NCI-H187 (cell line): ENCODE measurements around the gene RALGPS2.
"Not testable (repeated sequence)": the region's sequence is repeated elsewhere in the genome, so short reads cannot be mapped to it uniquely, and the experiment has no call there.

Experiments used
- DNase-seq, 2 experiments: peaks; one replicate each; lab custom pipeline; 2025; lab: John Stamatoyannopoulos, UW

RALGPS2 gene

GRCh38 chr1:178781533-178782330 lies 56.7 kb downstream of the RALGPS2 start:
- DNase-seq = no peak

- DNase-seq = no peak
Observed at GRCh38 chr1:178784131-178784536, 59.1 kb downstream of the RALGPS2 start.

DNA sequence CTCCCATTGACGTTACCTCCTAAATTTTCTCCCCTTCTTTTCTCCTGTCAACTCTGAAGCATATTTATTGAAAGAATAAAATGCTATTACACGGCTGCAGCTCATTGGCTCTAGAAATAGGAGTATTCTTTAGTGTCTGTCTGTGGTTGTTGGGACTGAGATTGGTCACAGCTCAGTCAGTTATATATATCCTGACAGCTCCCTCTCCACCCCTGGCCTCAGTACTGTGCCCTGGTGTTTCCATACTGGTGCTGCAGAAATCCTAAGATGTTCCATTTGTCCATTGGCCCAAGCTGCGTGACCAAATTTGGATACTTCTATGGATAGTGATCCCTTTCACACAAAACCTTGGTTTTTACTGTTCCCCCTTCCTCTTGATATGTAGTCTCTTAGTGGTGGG lies 67.3 kb downstream of the RALGPS2 start:
- no peak for DNase-seq

GRCh38 chr1:178796013-178796412 lies 71.0 kb downstream of the RALGPS2 start:
- DNase-seq = no peak

- no peak for DNase-seq
Observed at GRCh38 chr1:178797590-178797989, 72.5 kb downstream of the RALGPS2 start.

GRCh38 chr1:178798232-178798861 lies 73.3 kb downstream of the RALGPS2 start:
- no peak for DNase-seq

DNA sequence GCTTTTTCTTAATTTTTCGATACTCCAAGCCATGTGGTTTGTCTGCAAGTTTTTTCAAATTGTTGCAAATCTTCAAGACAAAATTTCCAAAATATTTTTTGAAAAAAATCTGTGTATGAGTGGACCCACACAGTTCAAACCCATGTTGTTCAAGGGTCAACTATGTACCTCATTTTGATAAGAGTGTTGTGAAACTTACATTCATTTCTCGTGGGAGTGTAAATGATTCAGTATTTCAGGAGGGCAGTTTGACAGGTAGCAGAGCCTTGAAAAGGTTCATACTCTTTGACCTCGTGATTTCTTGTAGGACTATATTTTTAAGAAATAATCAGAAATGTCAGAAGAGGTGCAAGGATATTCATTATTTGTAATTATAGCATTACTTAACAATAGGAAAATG lies 77.8 kb downstream of the RALGPS2 start:
- no peak for DNase-seq

GRCh38 chr1:178806665-178807300 lies 81.7 kb downstream of the RALGPS2 start:
- no peak for DNase-seq

DNA sequence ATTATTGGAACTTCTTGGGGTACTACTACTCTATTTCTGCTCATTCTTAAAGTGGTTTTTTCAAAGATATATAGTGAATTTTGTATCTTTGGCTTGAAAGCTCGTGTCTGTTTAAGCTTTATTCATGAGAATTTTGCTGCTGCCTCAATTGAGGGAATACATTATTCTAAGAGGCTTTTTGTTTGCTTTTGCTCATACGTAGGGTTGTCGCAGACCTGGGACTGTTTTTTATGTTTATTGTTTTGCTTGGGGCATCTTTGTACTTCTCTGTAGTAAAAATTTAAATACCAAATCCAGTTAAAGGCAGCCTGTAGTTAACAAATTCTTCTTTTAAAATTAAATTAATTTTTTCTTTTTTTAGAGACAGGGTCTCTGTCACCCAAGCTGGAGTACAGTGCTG lies 83.5 kb downstream of the RALGPS2 start:
- DNase-seq = no peak

DNA sequence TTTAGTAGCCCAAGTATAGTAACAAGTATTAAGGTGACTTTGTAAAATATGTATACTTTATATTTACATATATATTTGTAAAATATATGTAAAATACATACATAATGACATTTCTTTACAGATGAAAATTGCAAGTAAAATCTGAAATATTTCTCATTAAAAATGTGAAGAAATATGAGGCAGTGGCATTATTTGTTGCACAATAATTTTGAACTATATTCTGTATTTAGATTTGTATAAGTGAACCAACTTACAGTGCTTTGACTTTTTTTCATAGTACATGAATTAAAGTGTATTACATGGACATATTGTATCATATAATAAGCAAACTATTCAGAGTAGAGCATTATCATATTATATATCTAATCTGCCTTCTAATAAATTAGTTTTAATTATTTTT lies 85.5 kb downstream of the RALGPS2 start:
- no peak for DNase-seq

DNA sequence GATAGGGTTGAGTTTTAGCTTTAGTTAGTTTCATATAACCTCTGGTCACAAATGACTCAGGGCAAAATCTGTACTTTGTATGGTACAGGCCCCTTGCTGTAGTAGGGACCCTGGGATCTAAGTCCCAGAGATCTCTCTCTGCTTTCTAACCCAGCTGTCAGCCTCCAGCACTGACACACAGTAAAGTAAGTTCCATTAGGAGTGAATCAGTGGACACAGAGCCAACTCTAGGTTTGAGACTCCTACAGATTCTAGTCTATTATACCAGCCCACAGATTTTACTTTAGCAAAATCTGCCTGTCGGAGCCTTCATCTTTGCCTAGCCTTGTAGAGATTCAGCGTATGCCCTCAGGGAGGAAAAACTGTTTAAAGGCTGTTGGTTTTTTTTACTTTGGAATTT lies 93.4 kb downstream of the RALGPS2 start:
- DNase-seq = no peak

DNA sequence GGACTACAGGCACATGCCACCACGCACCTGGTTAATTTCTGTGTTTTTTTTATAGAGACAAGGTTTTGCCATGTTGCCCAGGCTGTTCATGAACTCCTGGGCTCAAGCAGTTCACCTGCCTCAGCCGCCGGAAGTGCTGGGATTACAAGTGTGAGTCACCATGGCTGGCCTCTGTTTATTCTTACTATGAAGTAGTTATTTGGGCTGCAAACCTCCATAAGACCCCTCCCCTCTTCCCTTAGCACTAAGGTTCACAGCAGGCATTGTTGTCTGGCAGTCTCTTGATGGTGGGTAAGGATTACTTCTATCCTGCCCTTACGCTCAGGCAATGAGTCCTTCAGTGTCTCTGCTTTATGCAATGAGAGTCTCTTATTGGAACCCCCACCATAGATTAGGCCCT lies 94.1 kb downstream of the RALGPS2 start:
- no peak for DNase-seq

- DNase-seq = no peak
Observed at GRCh38 chr1:178821134-178821866, 96.3 kb downstream of the RALGPS2 start.

- DNase-seq = no peak
Observed at GRCh38 chr1:178825167-178825566, 100.1 kb downstream of the RALGPS2 start.

DNA sequence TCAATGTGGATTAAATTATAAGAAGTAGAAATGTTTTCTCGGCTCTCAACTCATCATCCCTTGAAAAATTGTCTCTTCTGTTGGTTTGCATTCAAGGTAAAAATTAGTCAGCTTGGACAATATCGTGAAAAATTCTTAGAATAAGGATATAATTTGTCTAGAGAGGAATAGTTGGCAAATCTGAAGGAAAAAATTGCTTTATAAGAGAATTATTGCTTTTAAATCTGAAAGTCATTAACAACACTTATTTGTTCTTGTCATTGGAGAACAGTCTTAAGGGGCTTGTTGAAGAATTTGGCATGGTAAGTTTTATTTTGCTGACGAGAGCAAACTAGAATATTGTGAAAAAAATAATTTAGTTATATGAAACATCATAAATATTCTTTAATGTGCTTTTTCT lies 119.4 kb downstream of the RALGPS2 start:
- no peak for DNase-seq

DNA sequence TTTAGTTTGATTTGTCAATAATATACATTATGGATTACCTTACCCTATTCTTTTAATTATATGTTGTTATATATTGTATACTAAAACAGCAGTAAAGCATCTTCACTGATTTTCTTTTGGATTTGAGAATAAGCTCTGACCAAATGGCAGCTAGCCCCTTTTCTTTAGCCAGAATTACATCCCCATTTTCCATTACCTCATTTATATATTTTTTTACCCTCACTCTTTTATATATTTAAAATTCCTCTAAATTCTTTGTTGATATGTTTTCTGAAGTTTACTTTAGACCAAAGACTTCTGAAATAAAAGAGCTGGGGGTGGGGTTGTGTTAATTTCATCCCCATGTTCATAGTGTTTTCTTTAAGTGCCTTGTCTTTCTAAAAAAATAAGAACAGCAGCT lies 121.3 kb downstream of the RALGPS2 start:
- DNase-seq = no peak

DNA sequence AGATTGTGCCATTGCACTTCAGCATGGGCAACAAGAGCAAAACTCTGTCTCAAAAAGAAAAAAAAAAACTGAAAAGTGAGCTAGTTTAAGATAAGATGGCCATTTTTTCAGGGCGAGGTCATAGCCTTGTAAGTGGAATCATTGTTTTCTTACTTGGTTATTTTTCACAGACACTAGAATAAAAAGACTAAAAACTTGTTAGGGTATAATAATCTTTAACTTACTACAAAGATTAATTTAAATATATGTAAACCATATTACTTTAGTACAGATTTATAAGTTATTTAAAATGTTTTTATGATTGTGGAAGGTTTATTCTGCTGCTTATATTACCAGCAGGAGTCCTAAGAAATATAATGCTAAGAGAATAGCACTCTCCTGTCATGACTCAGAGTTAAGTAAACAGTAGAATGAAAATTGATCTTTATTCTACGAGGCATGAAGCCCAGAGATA lies 122.4 kb downstream of the RALGPS2 start:
- no peak for DNase-seq

DNA sequence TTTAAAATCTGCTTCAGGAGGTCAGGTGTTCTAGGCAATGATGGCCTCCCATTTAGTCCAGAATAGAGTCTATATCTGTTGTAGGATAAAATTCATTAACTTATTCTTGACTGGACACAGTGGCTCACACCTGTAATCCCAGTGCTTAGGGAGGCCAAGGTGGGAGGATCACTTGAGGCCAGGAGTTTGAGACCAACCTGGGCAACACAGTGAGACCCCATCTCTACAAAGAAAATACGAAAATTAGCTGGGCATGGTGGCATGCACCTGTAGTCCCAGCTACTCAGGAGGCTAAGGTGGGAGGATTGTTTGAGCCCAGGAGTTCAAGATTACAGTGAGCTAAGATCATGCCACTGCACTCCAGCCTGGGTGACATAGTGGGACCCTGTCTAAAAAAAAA lies 122.9 kb downstream of the RALGPS2 start:
- DNase-seq = not testable (repeated sequence)

DNA sequence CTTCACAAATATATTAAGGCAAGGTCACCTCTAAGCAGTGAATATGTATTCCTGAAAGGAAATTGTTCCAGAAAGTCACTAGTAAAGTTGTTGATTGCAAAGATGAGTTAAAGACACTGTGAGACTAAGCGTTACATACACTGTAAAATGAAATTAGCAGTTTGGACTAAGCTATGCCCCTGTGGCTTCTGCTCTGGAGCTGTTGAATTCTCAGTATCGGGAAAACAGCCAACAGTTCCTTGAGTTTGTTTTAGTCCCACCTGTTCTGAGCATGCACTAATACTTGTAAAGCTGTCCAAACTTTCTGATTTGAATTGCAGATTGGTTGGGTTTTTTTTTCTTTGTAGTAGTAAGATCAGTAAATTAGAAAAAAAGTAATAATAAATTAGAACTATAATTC lies 124.9 kb downstream of the RALGPS2 start:
- DNase-seq = no peak

- no peak for DNase-seq
Observed at GRCh38 chr1:178857126-178857525, 132.1 kb downstream of the RALGPS2 start.

DNA sequence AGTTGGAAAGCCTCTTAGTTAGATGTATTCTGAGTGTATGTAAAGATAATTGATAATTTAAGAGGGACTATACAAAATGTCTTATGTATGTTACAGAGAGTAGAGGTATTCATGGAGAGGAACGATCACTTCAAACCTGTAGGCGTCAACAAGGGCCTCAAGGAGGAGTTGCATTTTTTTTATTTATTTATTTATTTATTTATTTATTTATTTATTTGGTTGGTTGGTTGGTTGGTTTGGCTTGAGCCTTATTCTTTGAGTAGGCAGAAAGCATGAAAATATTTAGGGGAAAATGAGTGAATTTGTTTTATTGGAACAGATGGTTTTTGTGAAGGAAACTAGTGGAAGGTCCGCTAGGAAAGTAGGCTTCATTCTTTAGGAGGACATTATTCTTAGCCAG lies 137.4 kb downstream of the RALGPS2 start:
- no peak for DNase-seq

DNA sequence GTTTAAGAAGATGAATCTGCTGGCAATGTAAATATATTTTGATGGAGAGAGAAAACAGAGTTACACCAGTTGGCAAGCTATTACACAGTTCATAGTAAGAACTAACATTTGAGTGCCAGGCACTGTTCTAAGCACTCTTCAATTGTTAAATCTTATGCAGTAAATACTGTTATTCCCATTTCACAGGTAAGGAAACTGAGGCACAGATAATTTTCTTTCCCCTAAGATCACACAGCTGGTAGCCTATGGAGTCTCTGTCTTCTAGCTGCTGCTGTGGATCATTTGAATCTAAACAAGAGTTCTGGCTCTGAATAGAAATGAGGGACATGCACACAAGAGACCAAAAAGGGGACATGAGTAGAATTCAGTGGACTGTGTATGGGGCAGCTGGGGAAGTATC lies 137.8 kb downstream of the RALGPS2 start:
- DNase-seq = no peak

DNA sequence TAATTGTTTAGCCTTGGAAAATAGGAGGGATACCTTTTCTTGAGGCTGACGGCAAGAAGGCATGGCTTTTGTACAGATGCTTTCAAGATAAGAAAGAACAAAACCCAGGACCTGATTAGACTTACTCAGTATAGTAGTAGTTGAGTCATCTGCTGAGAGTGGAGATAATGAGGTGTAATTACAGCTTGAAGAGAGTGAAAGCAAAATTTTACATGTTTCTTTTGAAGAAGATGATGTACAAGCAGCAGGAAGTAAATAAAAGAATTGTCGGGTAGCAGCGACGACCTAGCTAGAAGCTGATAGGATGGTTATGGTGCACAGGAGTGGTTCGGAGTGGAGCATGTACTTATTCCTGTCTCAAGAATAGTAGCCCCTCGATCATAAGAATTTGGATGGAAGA lies 139.3 kb downstream of the RALGPS2 start:
- DNase-seq = no peak
